CD14-positive monocyte (primary cell): ENCODE data around the gene GAK. TPM values are rescaled to one million over a fixed set of nuclear protein-coding genes. Genes with fewer than 3 reads are reported as not detected.

Source experiments
- DNase-seq, 3 donors: peaks; one replicate each; pipeline ENCODE4 v3.0.0-alpha.2; 2011 to 2022
- H2AFZ ChIP-seq: 2 replicates; pipeline ENCODE4 v1.6.0; 2012; ENCODE audit warnings: mild to moderate bottlenecking, low read depth, low read length, inconsistent platforms; ENCODE audit not compliant: insufficient read depth, poor library complexity, severe bottlenecking
- H3K27ac ChIP-seq, 2 donors: 1 replicate in 1 of 2; 2 replicates in 1 of 2; pipeline ENCODE4 v1.5.1; 2012 to 2013; ENCODE audit warnings: low read length in 2 of 2, control low read depth in 1 of 2, inconsistent platforms in 1 of 2, low read depth in 1 of 2, mild to moderate bottlenecking in 1 of 2
- H3K27me3 ChIP-seq, 2 donors: one replicate each; pipeline versions ENCODE4 v1.6.0 to v1.6.1; 2011 to 2013; ENCODE audit warnings: low read length in 2 of 2; ENCODE audit not compliant: control insufficient read depth in 2 of 2, insufficient read depth in 2 of 2
- H3K36me3 ChIP-seq, 2 donors: replicated peaks in 1 of 2; 1 replicate in 1 of 2; 2 replicates in 1 of 2; pipeline versions ENCODE4 v1.5.1 to v1.6.1; 2012 to 2013; ENCODE audit warnings: low read length in 2 of 2, control low read depth in 1 of 2, inconsistent platforms in 1 of 2, mild to moderate bottlenecking in 1 of 2; ENCODE audit not compliant: insufficient read depth in 2 of 2, control insufficient read depth in 1 of 2
- H3K4me1 ChIP-seq, 2 donors: 1 replicate in 1 of 2; 2 replicates in 1 of 2; pipeline versions ENCODE4 v1.5.1 to v1.6.1; 2012 to 2013; ENCODE audit warnings: low read length in 2 of 2, control low read depth in 1 of 2, inconsistent platforms in 1 of 2, mild to moderate bottlenecking in 1 of 2, moderate library complexity in 1 of 2; ENCODE audit not compliant: insufficient read depth in 2 of 2, control insufficient read depth in 1 of 2
- H3K4me2 ChIP-seq: replicated peaks from 2 replicates; pipeline ENCODE3; 2012; ENCODE audit warnings: low read length, moderate library complexity, mild to moderate bottlenecking; ENCODE audit not compliant: poor library complexity, severe bottlenecking; ENCODE audit errors: extremely low read depth
- H3K4me3 ChIP-seq, 3 experiments: fragments of 200-600 bp in 1 of 3; sonication (generic) in 1 of 3; replicated peaks in 1 of 3; 1 replicate in 2 of 3; 2 replicates in 1 of 3; pipeline ENCODE4 v1.5.1; 2011 to 2013; ENCODE audit warnings: low read length in 3 of 3, mild to moderate bottlenecking in 3 of 3, control low read depth in 2 of 3, low read depth in 2 of 3, inconsistent platforms in 1 of 3, moderate library complexity in 1 of 3
- H3K79me2 ChIP-seq: 2 replicates; pipeline ENCODE4 v1.6.0; 2012; ENCODE audit warnings: mild to moderate bottlenecking, control low read depth, inconsistent platforms, low read length, moderate library complexity; ENCODE audit not compliant: insufficient read depth
- H3K9ac ChIP-seq: 2 replicates; pipeline ENCODE4 v1.6.0; 2017; ENCODE audit warnings: low read length, mild to moderate bottlenecking; ENCODE audit not compliant: insufficient read depth, poor library complexity, severe bottlenecking
- H3K9me3 ChIP-seq, 2 donors: replicated peaks in 1 of 2; 1 replicate in 1 of 2; 2 replicates in 1 of 2; pipeline versions ENCODE4 v1.5.1 to v1.6.1; 2012 to 2013; ENCODE audit warnings: low read length in 2 of 2, control low read depth in 1 of 2; ENCODE audit not compliant: control insufficient read depth in 1 of 2, insufficient read depth in 1 of 2
- H4K20me1 ChIP-seq: 2 replicates; pipeline ENCODE4 v1.6.0; 2012; ENCODE audit warnings: mild to moderate bottlenecking, low read length, control low read depth, moderate library complexity; ENCODE audit not compliant: insufficient read depth
- H3K27ac Mint-ChIP-seq, 7 donors: one replicate each; pipeline ENCODE4 v1.8.0; 2020; ENCODE audit warnings: mild to moderate bottlenecking in 7 of 7, mixed read lengths in 7 of 7, moderate library complexity in 6 of 7, inconsistent platforms in 2 of 7
- H3K27me3 Mint-ChIP-seq, 3 donors: one replicate each; pipeline ENCODE4 v1.8.0; 2021 to 2022; ENCODE audit warnings: low read depth in 3 of 3, mild to moderate bottlenecking in 3 of 3, mixed read lengths in 3 of 3, moderate library complexity in 3 of 3, inconsistent platforms in 1 of 3
- H3K36me3 Mint-ChIP-seq, 2 donors: one replicate each; pipeline ENCODE4 v1.8.0; 2020; ENCODE audit warnings: mixed read lengths in 2 of 2, inconsistent platforms in 1 of 2, mild to moderate bottlenecking in 1 of 2
- H3K4me1 Mint-ChIP-seq: one replicate; pipeline ENCODE4 v1.8.0; 2020; ENCODE audit warnings: mild to moderate bottlenecking, mixed read lengths
- H3K4me3 Mint-ChIP-seq, 2 donors: one replicate each; pipeline ENCODE4 v1.8.0; 2020; ENCODE audit warnings: mild to moderate bottlenecking in 2 of 2, mixed read lengths in 2 of 2, moderate library complexity in 1 of 2
- H3K9me3 Mint-ChIP-seq, 7 donors: one replicate each; pipeline ENCODE4 v1.8.0; 2020 to 2022; ENCODE audit warnings: mixed read lengths in 7 of 7, mild to moderate bottlenecking in 6 of 7, moderate library complexity in 6 of 7, inconsistent platforms in 2 of 7
- CTCF ChIP-seq: fragments of 200-600 bp; IDR thresholded peaks from one replicate; pipeline ENCODE4 v1.8.0; 2022; ENCODE audit warnings: antibody characterized with exemption, mild to moderate bottlenecking
- WGBS: methylation state at CpG from one replicate; pipeline ENCODE4 v1.1.5; 2013; ENCODE audit warnings: missing lambda C conversion rate; ENCODE audit not compliant: insufficient coverage; 5-methylcytosine and 5-hydroxymethylcytosine counted together
- intact Hi-C, 2 donors: fragments of 100-400 bp; cut with micrococcal nuclease; formaldehyde crosslinking; loops; one replicate each; pipeline versions ENCODE4 v1.15.0 to v1.15.1; 2023
- polyA plus RNA-seq, 3 donors: library from polyadenylated mRNA; depleted of rRNA in 1 of 3; unstranded in 2 of 3; stranded (reverse) in 1 of 3; fragments of 300-500 nt in 2 of 3; fragments of >200 nt in 1 of 3; fragmentation: Illumina TruSeq in 2 of 3; gene quantifications; 1 replicate in 2 of 3; 2 replicates in 1 of 3; pipeline ENCODE4 v1.2.3, GENCODE V29; 2012 to 2021

The GAK gene
- polyA plus RNA-seq, 3 donors: 40.3 to 88.7 (median 54.9) TPM

GRCh38 chr4:957581-958313 is 25.6 kb upstream of the GAK start:
- Histone ChIP-seq H3K9ac (no peak overlapping the region), H3K36me3 (peaks cover 45 to 92% of the 10 kb centered on the region in 2 donors)
- H3K27me3 Mint-ChIP-seq: no peaks in the 10 kb centered on the region

GRCh38 chr4:957231-957580 is 25.1 kb upstream of the GAK start:
- H3K4me1 Mint-ChIP-seq: no peaks in the 10 kb centered on the region
- DNase-seq: no peak
- Histone ChIP-seq H2AFZ (no peak overlapping the region), H3K4me2 (no peak overlapping the region), H3K27ac (no peak overlapping the region), H3K4me1 (no peaks in the 10 kb centered on the region), H3K36me3 (peaks cover 40 to 91% of the 10 kb centered on the region in 2 donors), H3K79me2 (no peaks in the 10 kb centered on the region), H3K4me3 (no peak overlapping the region), H3K9ac (no peak overlapping the region), H3K27me3 (no peaks in the 10 kb centered on the region), H3K9me3 (no peaks in the 10 kb centered on the region), H4K20me1 (peaks cover 18% of the 10 kb centered on the region)
- intact Hi-C loops: no loop called here
- peaks cover 0 to 4% (median 0%) of the 10 kb centered on the region in 7 donors for H3K9me3 Mint-ChIP-seq
- H3K27me3 Mint-ChIP-seq: no peaks in the 10 kb centered on the region
- no peak overlapping the region for H3K27ac Mint-ChIP-seq
- no peak for TF ChIP-seq CTCF
- H3K36me3 Mint-ChIP-seq: peaks cover 44 to 77% of the 10 kb centered on the region in 2 donors
- WGBS: 97% methylated on average over 8 of the region's 8 CpGs
- no peak overlapping the region for H3K4me3 Mint-ChIP-seq

More at GRCh38 chr4:957581-958313, 25.6 kb upstream of the GAK start:
- peak overlapping the region in 1 of 7 donors; percentile 85 for H3K27ac Mint-ChIP-seq
- Histone ChIP-seq H3K79me2 (no peaks in the 10 kb centered on the region), H3K9me3 (no peaks in the 10 kb centered on the region), H3K4me2 (no peak overlapping the region), H3K27ac (no peak overlapping the region), H4K20me1 (peaks cover 18% of the 10 kb centered on the region), H3K4me1 (no peaks in the 10 kb centered on the region), H2AFZ (no peak overlapping the region), H3K27me3 (no peaks in the 10 kb centered on the region), H3K4me3 (no peak overlapping the region)
- no peaks in the 10 kb centered on the region for H3K4me1 Mint-ChIP-seq
- intact Hi-C loops: no loop called here
- H3K4me3 Mint-ChIP-seq: no peak overlapping the region
- peaks cover 0 to 3% (median 0%) of the 10 kb centered on the region in 7 donors for H3K9me3 Mint-ChIP-seq
- no peak for TF ChIP-seq CTCF
- WGBS: 97% methylated on average over 44 of the region's 45 CpGs
- no peak for DNase-seq
- peaks cover 42 to 76% of the 10 kb centered on the region in 2 donors for H3K36me3 Mint-ChIP-seq
